SW480 (cell line): Measurements from ENCODE around the gene RPS6KA6.

Experiments used
- DNase-seq: peaks from one replicate; pipeline ENCODE4 v3.0.0-alpha.2; 2016; ENCODE audit warnings: low spot score

The RPS6KA6 gene

DNA sequence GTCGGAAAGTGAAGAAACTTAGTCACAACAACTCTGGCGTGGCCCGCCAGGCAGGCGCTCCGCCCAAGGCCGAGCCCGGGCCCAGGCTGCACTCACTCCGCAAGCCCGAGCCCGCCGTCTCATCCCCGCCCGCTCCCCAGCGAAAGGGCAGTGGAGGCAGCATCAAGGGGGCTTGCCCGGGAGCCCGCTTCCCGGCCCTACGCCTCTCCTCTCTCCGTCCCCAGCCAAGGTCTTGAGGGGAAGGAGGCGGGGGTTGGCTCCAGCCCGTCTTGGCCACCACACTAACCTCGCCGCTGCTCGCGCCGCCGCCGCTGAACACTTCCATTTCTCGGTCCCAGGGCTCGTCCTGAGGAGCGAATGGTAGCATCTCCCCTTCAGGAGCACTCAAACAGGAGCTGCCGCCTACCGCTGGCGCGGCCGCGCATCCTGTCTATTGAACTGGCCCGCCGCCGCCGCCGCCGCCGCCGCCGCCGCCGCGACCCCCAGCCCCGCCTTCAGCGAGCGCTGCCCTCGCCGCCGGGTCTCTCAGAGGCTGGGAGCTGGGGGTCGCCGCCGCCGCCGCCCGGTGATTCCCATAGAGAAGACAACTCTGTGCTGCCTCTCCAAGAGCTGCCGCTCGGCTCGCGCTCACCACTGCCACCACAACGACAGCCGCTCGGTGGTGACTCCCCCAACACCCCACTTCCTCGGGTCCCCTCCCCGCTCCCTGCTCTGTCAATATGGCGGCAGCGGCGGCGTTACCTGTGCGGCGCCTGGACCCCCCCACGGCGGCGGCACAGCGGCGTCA, at the start of gene RPS6KA6:
Gene RPS6KA6 (minus strand): TSS at position 667 of the 787 bp plus-strand sequence. CDS start 300 bp downstream, at position 367.
- peak; percentile 11 for DNase-seq

DNA sequence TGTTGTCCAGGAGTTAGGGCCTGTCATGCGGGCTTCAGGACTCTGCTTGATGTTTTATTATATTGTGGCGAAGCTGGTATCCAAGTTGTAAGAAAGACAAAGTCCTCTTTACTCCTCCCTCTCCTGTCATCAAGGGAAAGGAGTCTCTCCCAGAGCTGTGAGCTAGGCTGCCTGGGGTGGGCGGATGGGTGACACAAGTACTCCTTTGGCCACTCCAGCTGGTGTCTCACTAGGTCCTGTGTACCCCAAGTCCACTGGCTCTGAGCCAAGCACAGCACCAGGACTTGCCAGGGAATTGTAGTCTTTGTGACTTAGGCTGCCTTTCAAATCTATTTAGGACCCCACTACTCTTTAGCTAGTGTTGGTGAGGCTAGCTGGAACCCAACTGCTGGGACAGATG, 36.7 kb upstream of the RPS6KA6 start:
- no peak for DNase-seq

GRCh38 chrX:84223261-84223660, 35.3 kb upstream of the RPS6KA6 start:
- no peak for DNase-seq

GRCh38 chrX:84221181-84221580, 33.2 kb upstream of the RPS6KA6 start:
- DNase-seq, result no peak

GRCh38 chrX:84219551-84219950, 31.6 kb upstream of the RPS6KA6 start:
- DNase-seq, result no peak

- no peak for DNase-seq
Measured at GRCh38 chrX:84218726-84219125, 30.7 kb upstream of the RPS6KA6 start.

GRCh38 chrX:84216881-84217280, 28.9 kb upstream of the RPS6KA6 start:
- no peak for DNase-seq

GRCh38 chrX:84216406-84216805, 28.4 kb upstream of the RPS6KA6 start:
- DNase-seq, result no peak

- no peak for DNase-seq
Measured at GRCh38 chrX:84205276-84205675, 17.3 kb upstream of the RPS6KA6 start.

DNA sequence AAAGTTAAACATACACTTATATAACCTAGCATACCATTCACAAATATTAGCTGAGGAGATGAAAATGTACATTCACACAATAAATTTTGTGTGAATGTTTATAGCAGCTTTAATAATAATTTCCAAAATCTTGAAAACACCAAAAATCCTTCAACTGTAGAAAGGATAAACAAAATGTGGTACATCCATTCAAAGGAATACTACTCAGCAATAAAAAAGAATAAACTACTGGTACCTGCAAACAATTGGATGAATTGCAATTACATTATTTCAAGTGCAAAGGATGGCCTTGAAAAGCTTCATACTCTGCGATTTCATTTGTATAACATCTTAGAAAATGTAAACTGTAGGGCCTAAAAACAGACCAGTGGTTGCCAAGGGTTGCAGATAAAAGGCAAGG, 11.7 kb upstream of the RPS6KA6 start:
- no peak for DNase-seq

DNA sequence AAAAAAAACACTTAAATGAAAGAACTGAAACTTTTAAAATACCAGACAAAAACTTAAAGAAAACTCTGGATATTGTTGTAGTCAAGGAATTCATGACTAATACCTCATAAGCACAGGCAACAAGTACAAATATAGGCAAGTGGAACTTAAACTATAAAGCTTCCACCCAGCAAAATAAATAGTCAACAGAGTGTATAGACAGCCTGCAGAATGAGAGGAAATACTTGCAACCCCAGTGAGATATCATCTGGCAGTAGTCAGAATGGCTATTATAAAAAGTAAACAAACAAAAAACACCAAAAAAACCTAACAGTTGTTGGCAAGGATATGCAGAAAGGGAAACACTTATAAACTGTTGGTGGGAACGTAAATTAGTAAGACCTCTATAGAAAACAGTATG, 9.6 kb upstream of the RPS6KA6 start:
- no peak for DNase-seq

DNA sequence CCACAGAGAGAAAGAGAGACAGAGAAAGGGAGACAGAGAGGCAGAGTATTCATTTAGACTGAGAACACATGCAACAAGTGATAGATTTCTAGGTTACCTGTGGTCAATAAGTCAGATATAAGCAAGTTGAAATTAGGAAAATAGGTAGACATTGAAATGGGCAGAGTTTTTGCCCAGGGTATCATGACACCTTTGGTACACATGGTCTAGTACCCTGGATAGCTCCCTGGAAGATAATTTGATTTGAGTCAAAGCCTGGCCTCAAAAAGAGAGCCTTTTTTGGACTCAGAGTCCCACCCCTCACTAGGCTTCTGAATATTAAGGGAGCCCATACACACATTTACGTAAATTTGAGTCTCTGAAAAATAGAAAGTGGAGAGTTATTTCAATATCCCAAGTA, 4.0 kb upstream of the RPS6KA6 start:
- DNase-seq, result no peak

DNA sequence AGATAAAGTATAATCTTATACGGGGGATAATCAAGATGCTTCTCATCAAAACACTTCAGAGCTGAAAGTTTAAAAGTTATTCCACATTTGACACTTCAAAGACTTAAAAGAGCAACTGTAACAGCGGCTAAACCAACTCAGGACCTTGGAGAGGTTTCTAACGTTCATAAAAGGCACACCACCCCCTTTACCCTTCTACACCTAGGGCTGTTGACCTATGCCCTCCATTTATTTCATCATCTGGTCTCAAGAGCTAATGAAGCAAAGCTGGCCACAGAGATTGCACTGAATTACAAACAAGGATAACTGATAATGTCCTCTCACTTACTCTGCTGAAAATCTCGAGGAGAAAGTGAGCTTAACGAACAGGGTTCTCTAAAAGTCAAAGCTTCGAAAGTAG, 1.1 kb upstream of the RPS6KA6 start:
- no peak for DNase-seq

GRCh38 chrX:84188320-84188834, 378 bp upstream of the RPS6KA6 start:
- peak; percentile 64 for DNase-seq

- DNase-seq, result peak; percentile 23
Measured at GRCh38 chrX:84186603-84187532, 1.1 kb downstream of the RPS6KA6 start.

DNA sequence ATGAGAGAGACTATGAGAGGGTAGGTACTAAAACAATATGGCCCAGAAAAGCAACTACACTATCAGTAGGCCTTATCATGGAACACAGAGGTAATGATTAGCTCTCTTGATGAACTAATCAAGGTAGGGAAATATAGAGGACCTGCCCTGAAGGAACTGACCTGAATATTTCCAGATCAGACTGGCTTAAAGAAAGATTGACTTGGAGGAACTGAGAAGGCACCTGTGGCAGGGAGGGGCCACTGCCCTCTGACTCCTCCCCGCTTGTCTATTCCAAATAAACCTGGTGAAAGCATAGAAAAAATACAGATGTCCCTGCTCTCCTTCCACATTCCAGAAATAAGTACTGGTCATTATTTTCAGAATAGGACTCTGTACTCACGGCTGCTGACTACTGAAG, 5.5 kb downstream of the RPS6KA6 start:
- no peak for DNase-seq

DNA sequence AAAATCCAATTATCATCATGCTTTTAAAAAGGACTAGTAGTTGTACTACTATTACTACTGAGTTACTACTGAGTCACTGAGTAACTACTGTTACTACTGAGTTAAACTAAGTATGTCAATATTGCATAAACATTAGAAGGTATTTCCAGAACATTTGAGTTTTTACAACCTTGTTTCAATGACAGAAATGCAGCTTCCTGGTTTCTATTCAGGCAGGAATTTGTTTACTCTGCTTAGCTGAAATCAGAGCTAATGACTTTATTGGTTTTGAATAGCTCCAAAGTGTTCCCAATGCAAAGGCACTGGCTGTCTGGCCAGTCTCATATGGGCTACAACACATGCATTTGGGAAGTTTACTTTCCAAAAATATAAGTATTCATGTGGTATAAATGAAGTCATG, 12.0 kb downstream of the RPS6KA6 start:
- no peak for DNase-seq

GRCh38 chrX:84175274-84175673, 12.7 kb downstream of the RPS6KA6 start:
- DNase-seq, result no peak

- no peak for DNase-seq
Measured at GRCh38 chrX:84174348-84174747, 13.7 kb downstream of the RPS6KA6 start.

GRCh38 chrX:84170931-84171330, 17.1 kb downstream of the RPS6KA6 start:
- no peak for DNase-seq

DNA sequence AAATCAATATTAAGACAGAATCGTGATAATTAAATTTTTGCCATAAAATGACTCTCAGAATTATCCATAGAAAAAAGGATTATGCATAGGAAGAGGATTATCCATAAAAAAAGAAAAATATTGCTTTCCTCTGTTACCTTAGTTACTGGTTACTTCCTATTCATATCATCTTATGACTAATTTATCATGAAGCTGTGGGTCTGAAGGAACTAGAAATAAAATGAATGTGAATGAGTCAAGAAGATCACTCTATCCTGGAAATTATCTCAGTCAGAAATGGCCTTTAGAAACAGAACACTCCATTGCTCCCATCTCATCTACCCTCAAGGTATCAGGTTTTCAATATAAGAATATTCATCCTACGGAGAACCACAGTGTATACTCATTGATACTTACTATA, 19.4 kb downstream of the RPS6KA6 start:
- DNase-seq, result no peak

DNA sequence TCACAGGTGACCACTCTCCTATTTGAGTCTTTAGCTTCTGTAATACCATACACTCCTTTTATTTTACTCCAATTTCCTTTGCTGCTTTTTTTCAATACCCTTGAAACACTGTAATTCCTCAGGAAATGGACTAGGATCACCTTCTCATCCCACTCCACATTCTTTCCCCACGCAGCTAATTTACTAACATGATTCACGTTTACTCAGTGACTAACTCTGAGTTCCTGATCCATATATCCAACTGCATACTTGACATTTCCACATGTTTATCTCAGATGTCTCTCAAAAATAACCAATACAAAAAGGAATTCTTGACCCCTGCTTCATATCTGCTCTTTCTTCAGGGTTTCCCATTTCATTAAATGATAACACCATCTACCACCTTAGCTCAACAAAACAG, 19.9 kb downstream of the RPS6KA6 start:
- no peak for DNase-seq

DNA sequence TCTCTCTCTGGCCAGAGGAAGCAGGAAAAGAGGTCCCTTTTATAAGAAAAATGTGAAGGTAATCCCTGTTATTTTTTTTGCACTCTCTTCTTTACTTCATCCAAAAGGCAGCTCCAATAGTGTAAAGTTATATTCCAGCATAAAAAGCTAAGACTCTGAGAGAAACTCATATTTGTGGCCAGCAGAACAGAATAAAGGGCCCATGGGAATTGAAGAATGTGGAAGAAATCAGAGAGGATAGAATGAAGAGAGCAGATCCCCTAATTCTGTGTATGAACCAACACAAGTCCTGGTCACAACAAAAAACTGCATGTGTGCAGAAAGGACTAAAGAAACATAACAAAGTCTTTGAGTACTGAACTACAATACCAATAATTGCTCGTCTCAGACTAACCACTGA, 22.3 kb downstream of the RPS6KA6 start:
- DNase-seq, result no peak
